ENCODE measurements around the gene COL13A1.

DNA sequence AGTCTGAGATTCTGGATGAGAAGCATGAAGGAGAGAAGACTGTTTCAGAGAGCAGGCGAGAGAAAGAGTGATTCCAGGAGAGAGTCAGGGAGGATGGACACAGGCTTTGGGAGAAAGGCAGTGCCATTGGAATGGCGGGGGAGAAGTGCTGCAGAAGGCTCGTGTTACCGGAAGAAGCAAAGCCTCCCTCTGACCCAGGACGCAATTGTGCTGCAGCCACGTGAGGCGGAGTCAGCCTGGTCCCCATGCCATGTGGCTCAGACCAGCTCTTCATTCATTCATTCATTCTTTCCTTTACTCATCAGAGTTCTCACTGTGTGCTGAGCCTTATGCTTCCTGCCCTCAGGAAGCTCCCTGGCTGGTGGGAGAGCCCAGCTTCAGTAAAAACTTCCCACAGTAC is 49.2 kb upstream of the COL13A1 start:
- TF ChIP-seq, protein P1, sequence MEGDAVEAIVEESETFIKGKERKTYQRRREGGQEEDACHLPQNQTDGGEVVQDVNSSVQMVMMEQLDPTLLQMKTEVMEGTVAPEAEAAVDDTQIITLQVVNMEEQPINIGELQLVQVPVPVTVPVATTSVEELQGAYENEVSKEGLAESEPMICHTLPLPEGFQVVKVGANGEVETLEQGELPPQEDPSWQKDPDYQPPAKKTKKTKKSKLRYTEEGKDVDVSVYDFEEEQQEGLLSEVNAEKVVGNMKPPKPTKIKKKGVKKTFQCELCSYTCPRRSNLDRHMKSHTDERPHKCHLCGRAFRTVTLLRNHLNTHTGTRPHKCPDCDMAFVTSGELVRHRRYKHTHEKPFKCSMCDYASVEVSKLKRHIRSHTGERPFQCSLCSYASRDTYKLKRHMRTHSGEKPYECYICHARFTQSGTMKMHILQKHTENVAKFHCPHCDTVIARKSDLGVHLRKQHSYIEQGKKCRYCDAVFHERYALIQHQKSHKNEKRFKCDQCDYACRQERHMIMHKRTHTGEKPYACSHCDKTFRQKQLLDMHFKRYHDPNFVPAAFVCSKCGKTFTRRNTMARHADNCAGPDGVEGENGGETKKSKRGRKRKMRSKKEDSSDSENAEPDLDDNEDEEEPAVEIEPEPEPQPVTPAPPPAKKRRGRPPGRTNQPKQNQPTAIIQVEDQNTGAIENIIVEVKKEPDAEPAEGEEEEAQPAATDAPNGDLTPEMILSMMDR (IDR thresholded peaks at IDR 0.05; ENCODE audit: insufficient read depth, low read depth, low read length): no peak
- TF ChIP-seq EZH2 (IDR thresholded peaks at IDR 0.05; ENCODE audit: insufficient read depth, low read length): no peak

Measured in astrocyte (in vitro differentiated cells and primary cell).